Skeletal muscle cell (primary cell): Measurements from ENCODE around the gene ABCG4.
A peak's percentile ranks its signal among the peaks of the same experiment; 100 is the strongest.
"Not testable (repeated sequence)": the region's sequence is repeated elsewhere in the genome, so short reads cannot be mapped to it uniquely, and the experiment has no call there.

Experiments used
- DNase-seq: peaks from one replicate; pipeline ENCODE4 v3.0.0-alpha.2; 2010; ENCODE audit warnings: low read depth
- H3K4me3 ChIP-seq: 2 replicates; pipeline ENCODE4 v1.5.1; 2011; ENCODE audit warnings: low read depth, mild to moderate bottlenecking, control low read depth, low read length, moderate library complexity

ABCG4 gene

GRCh38 chr11:119114351-119114750 lies 34.5 kb upstream of the ABCG4 start:
- H3K4me3 ChIP-seq: no peak overlapping the region
- no peak for DNase-seq

DNA sequence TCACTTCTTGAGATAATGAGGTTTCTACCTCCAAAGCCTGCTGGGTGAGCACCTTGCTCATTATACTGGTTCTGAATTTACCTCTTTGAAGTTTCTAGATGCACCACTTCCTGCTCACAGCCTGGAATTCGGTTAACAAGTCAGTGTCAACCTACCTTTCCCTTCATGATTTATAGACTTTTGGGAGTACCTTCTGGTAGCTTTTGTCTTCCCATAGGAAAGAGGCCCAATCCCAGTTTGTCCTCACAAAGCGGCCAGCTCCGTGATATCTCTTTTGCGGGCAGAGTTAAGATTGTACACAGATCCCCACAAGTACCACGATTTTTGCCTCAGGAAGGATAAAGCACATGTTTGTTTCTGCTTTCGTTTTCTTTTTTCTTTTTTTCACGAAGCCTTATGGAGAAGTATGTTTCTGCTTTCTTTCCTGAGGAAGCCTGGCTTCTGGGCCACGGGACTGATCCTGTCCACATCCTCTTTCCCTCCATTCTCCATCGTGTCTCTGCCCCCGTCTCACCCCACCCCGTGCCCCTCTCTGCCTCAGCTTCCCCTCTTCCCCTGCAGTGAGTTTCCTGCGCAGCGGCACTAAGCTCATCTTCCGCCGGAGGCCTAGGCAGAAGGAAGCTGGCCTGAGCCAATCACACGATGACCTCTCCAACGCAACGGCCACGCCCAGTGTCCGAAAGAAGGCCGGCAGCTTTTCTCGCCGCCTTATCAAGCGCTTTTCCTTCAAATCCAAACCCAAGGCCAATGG lies 33.2 kb upstream of the ABCG4 start:
- no peak overlapping the region for H3K4me3 ChIP-seq
- no peak for DNase-seq

GRCh38 chr11:119116235-119116594 lies 32.6 kb upstream of the ABCG4 start:
- DNase-seq: no peak
- no peak overlapping the region for H3K4me3 ChIP-seq

- no peak overlapping the region for H3K4me3 ChIP-seq
- DNase-seq: no peak
These were observed 32.3 kb upstream of the ABCG4 start for GRCh38 chr11:119116601-119117000.

GRCh38 chr11:119117004-119117706 lies 31.7 kb upstream of the ABCG4 start:
- H3K4me3 ChIP-seq: no peak overlapping the region
- DNase-seq: no peak

GRCh38 chr11:119118227-119118626 lies 30.6 kb upstream of the ABCG4 start:
- H3K4me3 ChIP-seq: no peak overlapping the region
- no peak for DNase-seq

GRCh38 chr11:119118946-119119345 lies 29.9 kb upstream of the ABCG4 start:
- no peak for DNase-seq
- H3K4me3 ChIP-seq: no peak overlapping the region

- DNase-seq: no peak
These were observed 28.2 kb upstream of the ABCG4 start for GRCh38 chr11:119120639-119121007.

GRCh38 chr11:119121008-119121810 lies 27.6 kb upstream of the ABCG4 start, which contains the start of gene HINFP:
Gene HINFP, plus strand, starts transcription at chr11:119121580. Its CDS starts 5,365 bp downstream, at chr11:119126945.
- H3K4me3 ChIP-seq: peak within 1 kb of the TSS; percentile 84
- DNase-seq: peak; percentile 97

More at GRCh38 chr11:119120639-119121007, 28.2 kb upstream of the ABCG4 start:
- peak overlapping the region; percentile 84 for H3K4me3 ChIP-seq

- peak overlapping the region; percentile 84 for H3K4me3 ChIP-seq
- DNase-seq: no peak
These were observed 27.1 kb upstream of the ABCG4 start for GRCh38 chr11:119121811-119122124.

DNA sequence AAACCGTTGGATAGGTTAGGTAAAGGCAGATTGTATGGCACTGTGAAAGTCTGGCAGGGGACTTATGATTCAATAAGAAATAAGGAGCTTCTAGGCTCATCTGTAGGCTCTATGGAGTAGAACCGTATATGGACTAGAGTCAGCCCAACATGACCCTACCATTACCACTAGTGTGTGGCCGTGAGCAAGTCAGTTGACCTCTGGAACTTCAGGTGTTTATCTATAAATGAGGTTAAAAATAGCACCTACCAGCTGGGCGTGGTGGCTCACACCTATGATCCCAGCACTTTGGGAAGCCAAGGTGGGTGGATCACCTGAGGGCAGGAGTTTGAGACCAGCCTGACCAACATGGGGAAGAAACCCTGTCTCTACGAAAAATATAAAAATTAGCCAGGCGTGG lies 23.0 kb upstream of the ABCG4 start:
- no peak overlapping the region for H3K4me3 ChIP-seq
- no peak for DNase-seq

GRCh38 chr11:119126675-119127268 lies 22.1 kb upstream of the ABCG4 start:
- H3K4me3 ChIP-seq: no peak overlapping the region
- no peak for DNase-seq

DNA sequence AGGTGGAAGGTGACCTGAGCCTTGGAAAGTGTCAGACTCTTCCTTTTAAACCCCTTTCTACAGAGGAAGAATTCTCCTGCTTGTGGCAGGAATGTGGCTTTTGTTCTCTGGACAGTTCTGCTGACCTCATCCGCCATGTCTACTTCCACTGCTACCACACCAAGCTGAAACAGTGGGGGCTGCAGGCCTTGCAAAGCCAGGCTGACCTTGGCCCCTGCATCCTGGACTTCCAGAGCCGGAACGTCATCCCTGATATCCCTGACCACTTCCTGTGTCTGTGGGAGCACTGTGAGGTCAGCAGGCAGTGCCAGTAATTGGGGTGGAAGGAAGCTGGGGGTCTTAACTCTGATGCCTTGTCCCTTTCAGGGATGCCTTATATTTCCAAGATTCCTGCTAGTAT lies 18.2 kb upstream of the ABCG4 start:
- no peak overlapping the region for H3K4me3 ChIP-seq
- DNase-seq: no peak

DNA sequence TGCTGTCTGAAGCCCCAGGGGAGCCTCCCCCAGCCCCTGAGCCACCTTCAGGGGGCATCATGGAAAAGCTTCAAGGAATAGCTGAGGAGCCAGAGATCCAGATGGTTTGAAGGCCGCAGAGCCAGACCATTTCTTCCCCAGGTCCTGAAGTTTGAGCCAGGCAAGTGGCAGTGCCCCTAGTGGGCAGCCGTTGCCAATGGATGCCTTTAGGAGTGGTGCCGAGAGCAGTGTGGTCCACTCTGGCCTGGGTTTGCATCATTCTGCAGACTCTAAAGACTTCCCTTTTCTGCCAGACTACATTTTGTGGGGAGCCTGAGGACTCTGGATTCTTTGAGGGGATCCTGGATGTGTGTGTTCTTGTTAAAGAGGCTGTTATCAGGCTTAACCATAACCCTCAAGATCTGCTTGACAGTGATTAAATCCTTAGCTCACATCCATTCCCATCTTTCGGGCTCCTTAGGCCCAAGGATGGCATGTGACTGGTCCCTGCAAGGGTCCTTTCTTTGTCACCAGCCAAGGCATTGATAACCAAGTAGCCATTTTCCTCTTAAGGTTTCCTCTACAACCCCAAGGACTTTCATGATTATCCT lies 14.4 kb upstream of the ABCG4 start:
- no peak for DNase-seq
- no peak overlapping the region for H3K4me3 ChIP-seq

DNA sequence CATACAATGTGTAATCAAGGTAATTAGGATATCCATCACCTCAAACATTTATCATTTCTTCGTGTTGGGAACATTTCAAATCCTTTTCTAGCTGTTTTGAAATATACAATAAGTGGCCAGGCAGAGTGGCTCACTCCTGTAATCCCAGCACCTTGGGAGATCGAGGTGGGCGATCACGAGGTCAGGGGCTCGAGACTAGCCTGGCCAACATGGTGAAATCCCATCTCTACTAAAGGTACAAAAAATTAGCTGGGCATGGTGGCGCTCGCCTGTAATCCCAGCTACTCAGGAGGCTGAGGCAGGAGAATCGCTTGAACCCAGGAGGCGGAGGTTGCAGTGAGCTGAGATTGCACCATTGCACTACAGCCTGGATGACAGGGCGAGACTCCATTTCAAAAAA lies 9.6 kb upstream of the ABCG4 start:
- H3K4me3 ChIP-seq, DNase-seq: not testable (repeated sequence)

DNA sequence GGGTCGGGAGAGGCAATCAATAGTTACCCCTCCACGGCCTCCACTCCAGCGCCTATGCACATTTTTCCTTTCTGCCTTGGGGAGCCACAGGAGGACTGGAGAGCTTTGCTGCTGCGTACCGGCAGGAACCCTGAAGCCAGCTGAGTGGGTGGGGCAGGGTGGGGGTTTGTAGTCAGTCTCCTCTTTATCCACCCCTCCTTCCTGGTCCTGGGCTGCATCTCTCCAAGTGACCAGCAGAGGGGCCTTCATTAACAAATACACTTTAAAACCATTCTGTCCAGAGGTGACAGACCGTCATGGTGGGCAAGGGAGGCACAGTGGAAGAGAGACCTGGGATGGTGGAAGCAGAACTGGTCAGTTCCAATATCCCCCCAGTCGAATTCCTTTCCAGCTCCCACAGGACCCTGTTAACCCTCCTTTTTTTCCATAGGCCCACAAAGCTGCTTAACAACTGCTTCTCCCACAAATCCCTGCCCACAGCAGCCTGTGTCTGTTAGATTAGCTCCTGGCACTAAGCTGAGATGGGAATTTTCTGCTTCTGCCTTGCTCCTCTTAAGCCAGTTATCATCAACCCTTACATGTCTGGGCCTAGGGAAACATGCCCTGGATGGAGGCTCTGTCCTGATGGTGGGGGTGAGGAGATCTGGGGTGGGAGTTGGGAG lies 3.9 kb upstream of the ABCG4 start:
- peak; percentile 27 for DNase-seq
- H3K4me3 ChIP-seq: no peak overlapping the region

DNA sequence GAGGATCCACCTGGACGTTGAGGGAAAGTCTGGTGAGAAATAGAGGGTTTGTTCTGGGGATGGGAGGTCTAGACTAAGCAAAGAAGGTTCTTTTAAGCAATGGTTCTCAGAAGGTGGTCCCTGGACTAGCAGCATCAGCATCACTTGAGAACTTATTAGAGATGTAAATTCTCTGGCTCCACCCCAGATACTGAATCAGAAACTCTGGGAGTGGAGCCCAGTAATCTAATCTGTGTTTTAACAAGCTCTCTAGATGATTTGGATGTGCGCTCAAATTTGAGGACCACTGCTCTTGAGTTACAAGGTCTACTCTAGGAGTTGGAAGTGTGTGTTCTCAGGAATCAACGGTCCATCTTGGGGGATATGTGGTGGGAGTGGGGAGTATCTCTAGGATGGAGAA lies 3.3 kb upstream of the ABCG4 start:
- H3K4me3 ChIP-seq: no peak overlapping the region
- no peak for DNase-seq

GRCh38 chr11:119147604-119148333 lies 1.1 kb upstream of the ABCG4 start:
- no peak overlapping the region for H3K4me3 ChIP-seq
- DNase-seq: no peak

GRCh38 chr11:119148720-119149017 lies 183 bp upstream of the ABCG4 start:
- H3K4me3 ChIP-seq: peak overlapping the region; percentile 59
- no peak for DNase-seq
